ENCODE results near the gene ERP44.
A peak's percentile ranks its signal among the peaks of the same experiment; 100 is the strongest.
"Not testable (repeated sequence)": the region's sequence is repeated elsewhere in the genome, so short reads cannot be mapped to it uniquely, and the experiment has no call there.

Gene ERP44

GRCh38 chr9:100112677-100113336 lies 14.0 kb upstream of the ERP44 start:
- TF ChIP-seq POLR2A (IDR thresholded peaks at IDR 0.05; ENCODE audit: low read length) (no peak), GATA1 (IDR thresholded peaks at IDR 0.05; ENCODE audit: low read depth, low read length) (no peak)
- peak in 1 of 2 experiments; percentile 56 for DNase-seq

DNA sequence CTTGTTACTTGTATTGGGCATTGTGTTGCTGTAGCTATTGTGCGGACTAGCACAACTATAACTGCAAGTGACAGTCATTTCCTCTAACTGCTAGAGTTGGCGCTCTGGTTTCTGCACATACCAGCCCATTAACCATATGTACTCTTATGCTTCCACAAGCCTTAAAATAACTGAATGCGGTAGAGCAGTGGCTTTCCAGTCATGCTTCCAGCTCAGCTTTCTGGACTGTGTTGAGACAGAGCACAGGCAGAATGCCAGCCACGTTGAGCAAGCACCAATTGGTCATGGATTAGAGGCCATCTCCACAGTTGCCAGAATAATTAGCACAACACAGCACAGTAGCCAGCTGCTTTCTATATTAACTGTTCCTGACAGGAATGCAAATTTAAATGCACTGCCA lies 12.4 kb upstream of the ERP44 start:
- no peak for DNase-seq

GRCh38 chr9:100108559-100108958 lies 9.8 kb upstream of the ERP44 start:
- TF ChIP-seq GATA1 (IDR thresholded peaks at IDR 0.05; ENCODE audit: low read depth, low read length) (no peak), POLR2A (IDR thresholded peaks at IDR 0.05; ENCODE audit: low read length) (no peak)
- peak in 1 of 2 experiments; percentile 12 for DNase-seq

More for the DNA sequence above, 12.4 kb upstream of the ERP44 start:
- TF ChIP-seq POLR2A (IDR thresholded peaks at IDR 0.05; ENCODE audit: low read length), result no peak
- no peak for TF ChIP-seq GATA1 (IDR thresholded peaks at IDR 0.05; ENCODE audit: low read depth, low read length)

- no peak for DNase-seq
These were observed 7.8 kb upstream of the ERP44 start for GRCh38 chr9:100106616-100107015.

GRCh38 chr9:100105861-100106260 lies 7.1 kb upstream of the ERP44 start:
- TF ChIP-seq POLR2A (IDR thresholded peaks at IDR 0.05; ENCODE audit: low read length), result no peak
- no peak for TF ChIP-seq GATA1 (IDR thresholded peaks at IDR 0.05; ENCODE audit: low read depth, low read length)
- no peak for DNase-seq

More at GRCh38 chr9:100106616-100107015, 7.8 kb upstream of the ERP44 start:
- TF ChIP-seq GATA1 (IDR thresholded peaks at IDR 0.05; ENCODE audit: low read depth, low read length), result no peak

- no peak for DNase-seq
These were observed 5.5 kb upstream of the ERP44 start for GRCh38 chr9:100104314-100104713.

GRCh38 chr9:100101608-100102007 lies 2.8 kb upstream of the ERP44 start:
- DNase-seq, result peak; percentile 86 to 92
- no peak for TF ChIP-seq POLR2A (IDR thresholded peaks at IDR 0.05; ENCODE audit: low read length)
- TF ChIP-seq GATA1 (IDR thresholded peaks at IDR 0.05; ENCODE audit: low read depth, low read length), result peak; percentile 73

More at GRCh38 chr9:100104314-100104713, 5.5 kb upstream of the ERP44 start:
- no peak for TF ChIP-seq GATA1 (IDR thresholded peaks at IDR 0.05; ENCODE audit: low read depth, low read length)
- no peak for TF ChIP-seq POLR2A (IDR thresholded peaks at IDR 0.05; ENCODE audit: low read length)

DNA sequence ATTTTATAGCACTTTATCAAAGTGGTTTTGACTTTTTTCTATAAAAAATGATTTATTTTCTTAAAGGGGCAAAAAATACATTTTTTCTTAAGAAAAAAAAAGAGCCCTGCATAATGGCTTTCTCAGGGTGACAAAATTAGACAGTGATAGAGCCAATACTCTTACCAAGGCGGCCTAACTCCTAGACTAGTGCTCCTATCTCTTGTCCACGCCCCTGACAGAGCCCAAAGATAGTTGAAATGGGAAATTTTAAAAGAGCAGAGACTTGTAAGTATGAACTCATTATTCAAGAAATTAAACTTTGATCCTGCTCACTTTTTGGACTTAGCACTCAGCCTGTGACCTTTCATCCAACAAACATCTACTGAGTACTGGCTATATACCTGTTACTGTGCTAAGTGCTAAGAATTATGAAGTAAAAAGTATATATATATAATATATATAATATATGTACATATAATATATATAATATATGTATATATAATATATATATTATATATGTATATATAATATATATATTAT lies 1.4 kb upstream of the ERP44 start:
- TF ChIP-seq GATA1 (IDR thresholded peaks at IDR 0.05; ENCODE audit: low read depth, low read length), result no peak
- no peak for TF ChIP-seq POLR2A (IDR thresholded peaks at IDR 0.05; ENCODE audit: low read length)
- DNase-seq, result peak; percentile 64 to 71

- no peak for DNase-seq
- TF ChIP-seq GATA1 (IDR thresholded peaks at IDR 0.05; ENCODE audit: low read depth, low read length) (no peak), POLR2A (IDR thresholded peaks at IDR 0.05; ENCODE audit: low read length) (no peak)
These were observed 882 bp upstream of the ERP44 start for GRCh38 chr9:100099722-100100042.

- TF ChIP-seq POLR2A (IDR thresholded peaks at IDR 0.05; ENCODE audit: low read length) (no peak), GATA1 (IDR thresholded peaks at IDR 0.05; ENCODE audit: low read depth, low read length) (no peak)
- DNase-seq, result peak; percentile 68 to 77
These were observed 534 bp downstream of the ERP44 start for GRCh38 chr9:100098046-100098886.

DNA sequence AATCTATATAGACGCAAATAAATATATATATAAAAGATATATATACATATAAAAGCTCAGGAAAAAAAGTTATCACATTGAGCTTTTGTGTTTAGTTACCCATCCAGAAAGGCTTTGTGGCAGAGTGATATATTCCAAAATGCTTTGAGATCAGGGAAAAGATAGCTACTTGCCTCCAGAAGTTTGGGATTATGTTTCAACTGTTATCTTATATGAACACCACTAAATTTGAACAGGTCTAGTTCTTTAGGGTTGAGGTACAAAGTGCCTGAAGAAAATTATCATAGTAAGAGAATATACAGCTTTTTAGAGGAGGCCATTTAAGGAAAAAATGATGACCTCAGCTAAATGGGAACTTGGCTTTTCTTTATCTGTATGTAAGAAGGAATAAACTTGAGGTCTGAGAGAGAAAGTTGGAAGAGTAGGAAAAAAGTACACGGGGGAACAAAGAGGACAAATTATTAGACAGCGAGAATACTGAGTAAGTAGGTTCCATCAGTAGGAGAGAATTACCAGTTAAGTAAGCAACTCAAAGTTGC lies 2.4 kb downstream of the ERP44 start:
- TF ChIP-seq GATA1 (IDR thresholded peaks at IDR 0.05; ENCODE audit: low read depth, low read length) (no peak), POLR2A (IDR thresholded peaks at IDR 0.05; ENCODE audit: low read length) (no peak)
- peak in 1 of 2 experiments; percentile 12 for DNase-seq

DNA sequence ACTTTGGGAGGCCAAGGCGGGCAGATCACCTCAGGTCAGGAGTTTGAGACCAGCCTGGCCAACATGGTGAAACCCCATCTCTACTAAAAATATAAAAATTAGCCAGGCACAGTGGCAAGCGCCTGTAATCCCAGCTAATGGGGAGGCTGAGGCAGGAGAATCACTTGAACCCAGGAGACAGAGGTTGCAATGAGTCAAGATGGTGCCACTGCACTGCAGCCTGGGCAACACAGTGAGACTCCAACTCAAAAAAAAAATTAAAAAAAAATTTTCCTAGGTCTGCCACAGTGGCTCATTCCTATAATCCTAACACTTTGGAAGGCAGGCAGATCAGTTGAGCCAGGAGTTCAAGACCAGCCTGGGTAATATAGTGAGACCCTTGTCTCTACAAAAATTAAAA lies 4.4 kb downstream of the ERP44 start:
- not testable (repeated sequence) for DNase-seq

DNA sequence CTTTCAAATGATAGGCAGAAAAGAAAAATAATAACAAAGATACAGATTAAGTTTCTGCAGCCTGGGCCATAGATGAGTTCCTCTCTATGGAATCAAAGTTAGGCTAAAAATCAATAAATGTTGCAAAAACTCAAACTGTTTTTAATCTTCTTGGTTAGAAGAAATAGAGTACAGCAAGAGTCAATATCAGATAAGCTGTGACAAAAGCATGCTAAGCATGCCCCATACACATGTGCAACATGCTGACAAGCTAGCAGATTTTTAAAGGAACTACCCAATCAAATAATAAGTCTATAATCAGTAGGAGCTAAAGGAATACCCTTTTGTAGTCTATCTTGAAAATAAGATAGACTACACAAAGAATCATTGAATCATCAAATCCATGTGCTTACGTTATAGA lies 6.7 kb downstream of the ERP44 start:
- no peak for TF ChIP-seq GATA1 (IDR thresholded peaks at IDR 0.05; ENCODE audit: low read depth, low read length)
- TF ChIP-seq POLR2A (IDR thresholded peaks at IDR 0.05; ENCODE audit: low read length), result no peak
- peak in 1 of 2 experiments; percentile 32 for DNase-seq

GRCh38 chr9:100091650-100092049 lies 7.2 kb downstream of the ERP44 start:
- DNase-seq, result no peak
- TF ChIP-seq GATA1 (IDR thresholded peaks at IDR 0.05; ENCODE audit: low read depth, low read length) (no peak), POLR2A (IDR thresholded peaks at IDR 0.05; ENCODE audit: low read length) (no peak)

All from erythroblast (primary cell).